Testis (tissue), 2 donors: ENCODE data around the gene NFATC1.

ENCODE experiments used
- CTCF ChIP-seq, 3 experiments: fragments of 450-650 bp in 2 of 3; fragments of 200-600 bp in 1 of 3; sonication (generic) in 1 of 3; IDR thresholded peaks; one replicate each; pipeline ENCODE4 v1.5.1; 2016 to 2019; ENCODE audit warnings: antibody characterized with exemption in 3 of 3, mild to moderate bottlenecking in 2 of 3, moderate library complexity in 1 of 3
- POLR2A ChIP-seq: fragments of 450-650 bp; IDR thresholded peaks from one replicate; pipeline ENCODE4 v1.6.1; 2017; ENCODE audit warnings: antibody characterized with exemption, mild to moderate bottlenecking, moderate library complexity

- TF ChIP-seq POLR2A (no peak), CTCF (IDR thresholded peaks at IDR 0.05) (no peak)
Observed at GRCh38 chr18:79510046-79510685, 114.4 kb downstream of the NFATC1 start.
